Peyer's patch (tissue), 4 donors: ENCODE results near the gene SMAD6.

Experiments used
- CTCF ChIP-seq, 6 experiments: fragments of 450-650 bp in 4 of 6; fragments of 200-600 bp in 2 of 6; sonication (generic) in 1 of 6; IDR thresholded peaks; one replicate each; pipeline ENCODE4 v1.5.1; 2017 to 2019; ENCODE audit warnings: antibody characterized with exemption in 6 of 6, mild to moderate bottlenecking in 3 of 6, moderate library complexity in 1 of 6
- POLR2A ChIP-seq, 2 donors: fragments of 450-650 bp; IDR thresholded peaks; one replicate each; pipeline ENCODE4 v1.5.1; 2017; ENCODE audit warnings: antibody characterized with exemption in 2 of 2, mild to moderate bottlenecking in 2 of 2, moderate library complexity in 2 of 2

DNA sequence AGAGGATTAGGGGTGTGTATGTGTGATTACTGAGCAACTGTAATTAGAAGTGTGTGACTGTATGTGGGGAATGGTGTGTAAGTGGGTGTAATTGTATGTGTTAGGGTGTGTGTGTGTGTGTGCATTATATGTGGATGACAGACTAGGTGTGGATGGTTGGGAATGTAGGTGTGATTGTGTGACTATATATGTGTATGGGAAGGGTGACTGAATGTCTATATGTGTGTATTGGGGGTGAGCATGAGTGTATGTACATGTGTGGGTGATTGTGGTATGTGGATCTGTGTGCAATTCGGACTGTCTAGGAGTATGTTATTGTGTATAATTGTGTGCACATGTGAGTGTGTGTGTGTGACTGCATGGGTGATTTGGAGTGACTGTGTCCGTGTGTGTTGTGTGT lies 43.2 kb upstream of the SMAD6 start:
- TF ChIP-seq CTCF (IDR thresholded peaks at IDR 0.05) (no peak), POLR2A (IDR thresholded peaks at IDR 0.05) (no peak)
